Measurements from ENCODE around the gene CARD6. TPM values are rescaled to one million over a fixed set of nuclear protein-coding genes. Genes with fewer than 3 reads are reported as not detected.
A peak's percentile ranks its signal among the peaks of the same experiment; 100 is the strongest.

Gene CARD6
- total and polyA plus RNA-seq, 9 of the 15 experiments (the other 6 are each of a cell fraction or from before 2014, with no cell fraction given): 3.5 to 8.3 (median 5.9) TPM

GRCh38 chr5:40799258-40799657 is 41.9 kb upstream of the CARD6 start (continued):
- no peak for TF ChIP-seq MCM2 (IDR thresholded peaks at IDR 0.05; ENCODE audit: low read depth)
- no peak for TF ChIP-seq ZFP36 (IDR thresholded peaks at IDR 0.05; ENCODE audit: low read depth, low read length, partially characterized antibody)
- no peak for TF ChIP-seq POLR2AphosphoS2 (IDR thresholded peaks at IDR 0.05; ENCODE audit: low read length)
- no peak for TF ChIP-seq ZNF75A (CRISPR knock-in tag; IDR thresholded peaks at IDR 0.05)
- TF ChIP-seq CAMTA2 (CRISPR knock-in tag; conservative IDR thresholded peaks at IDR 0.05): 0 out of 2 replicates have a peak, but pooled peaks have one; percentile 45
- TF ChIP-seq ZNF184 (CRISPR knock-in tag; IDR thresholded peaks at IDR 0.05): no peak
- no peak for TF ChIP-seq ZBTB26 (CRISPR knock-in tag; IDR thresholded peaks at IDR 0.05)
- no peak for TF ChIP-seq ZNF707 (CRISPR knock-in tag; conservative IDR thresholded peaks at IDR 0.05)
- no peak for TF ChIP-seq HIVEP1 (CRISPR knock-in tag; IDR thresholded peaks at IDR 0.05)
- TF ChIP-seq ZZZ3 (IDR thresholded peaks at IDR 0.05): no peak
- TF ChIP-seq RBFOX2 (IDR thresholded peaks at IDR 0.05; ENCODE audit: low read depth, low read length): no peak
- no peak for TF ChIP-seq ZNF444 (CRISPR knock-in tag; IDR thresholded peaks at IDR 0.05)
- no peak for TF ChIP-seq TSC22D4 (tag; IDR thresholded peaks at IDR 0.05)
- TF ChIP-seq U2AF2 (optimal IDR thresholded peaks at IDR 0.05; ENCODE audit: low read depth, low read length): no peak
- TF ChIP-seq SMARCB1 (IDR thresholded peaks at IDR 0.05; ENCODE audit: insufficient read length, low read depth): peak; percentile 90
- TF ChIP-seq BHLHE40 (IDR thresholded peaks at IDR 0.05; ENCODE audit: low read length): no peak
- peak; percentile 68 for TF ChIP-seq KDM1A (IDR thresholded peaks at IDR 0.05)
- TF ChIP-seq POLR2H (tag; IDR thresholded peaks at IDR 0.05; ENCODE audit: low read depth): 0 out of 2 replicates have a peak, but pooled peaks have one; percentile 42
- TF ChIP-seq CBX5 (IDR thresholded peaks at IDR 0.05; ENCODE audit: borderline replicate concordance, low read depth): no peak
- no peak for TF ChIP-seq SP2 (IDR thresholded peaks at IDR 0.05; ENCODE audit: extremely low read depth, low read depth, low read length, poor library complexity, severe bottlenecking)
- 0 out of 2 replicates have a peak, but pooled peaks have one; percentile 19 for TF ChIP-seq ARID3A (IDR thresholded peaks at IDR 0.05; ENCODE audit: borderline replicate concordance, low read depth, low read length)
- TF ChIP-seq ILK (tag; IDR thresholded peaks at IDR 0.05; ENCODE audit: borderline replicate concordance, low read depth): no peak
- TF ChIP-seq ILF3 (IDR thresholded peaks at IDR 0.05; ENCODE audit: borderline replicate concordance): 0 out of 2 replicates have a peak, but pooled peaks have one; percentile 1
- no peak for TF ChIP-seq ZNF586 (CRISPR knock-in tag; conservative IDR thresholded peaks at IDR 0.05)
- no peak for TF ChIP-seq YBX1 (IDR thresholded peaks at IDR 0.05)
- TF ChIP-seq ZNF347 (CRISPR knock-in tag; IDR thresholded peaks at IDR 0.05; ENCODE audit: low read depth): no peak
- no peak for TF ChIP-seq ZBTB5 (IDR thresholded peaks at IDR 0.05)
- no peak for TF ChIP-seq SIRT6 (IDR thresholded peaks at IDR 0.05; ENCODE audit: low read depth, low read length)
- TF ChIP-seq ZC3H8 (IDR thresholded peaks at IDR 0.05): no peak
